WERI-Rb-1 (cell line): ENCODE results near the gene NFKB2.

Experiments used
- DNase-seq: peaks from one replicate; pipeline ENCODE4 v3.0.0-alpha.2; 2020
- H3K27ac ChIP-seq: fragments of 250-450 bp; sonication (Bioruptor Pico); 2 replicates; pipeline ENCODE4 v1.5.1; 2020; ENCODE audit warnings: mild to moderate bottlenecking, moderate library complexity
- H3K27me3 ChIP-seq: fragments of 250-450 bp; sonication (Bioruptor Pico); 2 replicates; pipeline ENCODE4 v1.5.1; 2021; ENCODE audit warnings: mild to moderate bottlenecking, low read depth, moderate library complexity; ENCODE audit not compliant: insufficient read depth, severe bottlenecking
- H3K36me3 ChIP-seq: fragments of 250-450 bp; sonication (Bioruptor Pico); 2 replicates; pipeline ENCODE4 v1.5.1; 2020; ENCODE audit warnings: mild to moderate bottlenecking, moderate library complexity
- H3K4me3 ChIP-seq: 2 replicates; pipeline ENCODE4 v1.5.1; 2011; ENCODE audit warnings: low read depth, mild to moderate bottlenecking, control low read depth, low read length
- H3K9me3 ChIP-seq: fragments of 250-450 bp; sonication (Bioruptor Pico); 2 replicates; pipeline ENCODE4 v1.5.1; 2021; ENCODE audit warnings: mild to moderate bottlenecking, moderate library complexity; ENCODE audit not compliant: severe bottlenecking
- CTCF ChIP-seq: IDR thresholded peaks from 2 replicates; pipeline ENCODE4 v1.5.1; 2011; ENCODE audit warnings: low read depth, mild to moderate bottlenecking, control low read depth, inconsistent platforms, low read length

Gene NFKB2

GRCh38 chr10:102403115-102403514, 7.6 kb downstream of the NFKB2 start:
- no peaks in the 10 kb centered on the region for H3K9me3 ChIP-seq
- H3K36me3 ChIP-seq, result peaks cover 65% of the 10 kb centered on the region
- H3K27me3 ChIP-seq, result no peaks in the 10 kb centered on the region
- H3K27ac ChIP-seq, result no peak overlapping the region
- H3K4me3 ChIP-seq, result no peak overlapping the region
- DNase-seq, result no peak
- no peak for TF ChIP-seq CTCF

- Histone ChIP-seq H3K27me3 (no peaks in the 10 kb centered on the region), H3K9me3 (no peaks in the 10 kb centered on the region), H3K36me3 (peaks cover 68% of the 10 kb centered on the region), H3K27ac (no peak overlapping the region), H3K4me3 (no peak overlapping the region)
- DNase-seq, result no peak
- no peak for TF ChIP-seq CTCF
These were observed 9.0 kb downstream of the NFKB2 start for GRCh38 chr10:102404361-102405107.

GRCh38 chr10:102405108-102405571, 9.6 kb downstream of the NFKB2 start:
- H3K27ac ChIP-seq, result no peak overlapping the region
- TF ChIP-seq CTCF, result no peak
- no peak for DNase-seq
- no peaks in the 10 kb centered on the region for H3K9me3 ChIP-seq
- H3K27me3 ChIP-seq, result no peaks in the 10 kb centered on the region
- H3K36me3 ChIP-seq, result peaks cover 72% of the 10 kb centered on the region
- H3K4me3 ChIP-seq, result no peak overlapping the region

GRCh38 chr10:102405632-102406031, 10.1 kb downstream of the NFKB2 start:
- no peak for TF ChIP-seq CTCF
- no peak for DNase-seq
- Histone ChIP-seq H3K27me3 (no peaks in the 10 kb centered on the region), H3K4me3 (no peak overlapping the region), H3K27ac (no peak overlapping the region), H3K9me3 (no peaks in the 10 kb centered on the region), H3K36me3 (peaks cover 72% of the 10 kb centered on the region)

GRCh38 chr10:102406815-102407214, 11.3 kb downstream of the NFKB2 start:
- TF ChIP-seq CTCF, result no peak
- peaks cover 69% of the 10 kb centered on the region for H3K36me3 ChIP-seq
- H3K9me3 ChIP-seq, result no peaks in the 10 kb centered on the region
- H3K27ac ChIP-seq, result no peak overlapping the region
- H3K4me3 ChIP-seq, result no peak overlapping the region
- no peak for DNase-seq
- no peaks in the 10 kb centered on the region for H3K27me3 ChIP-seq
